G401.6 (cell line): ENCODE data around the gene POU2AF3.
"Not testable (repeated sequence)": the region's sequence is repeated elsewhere in the genome, so short reads cannot be mapped to it uniquely, and the experiment has no call there.

Experiments
- FAIRE-seq: peaks from 2 replicates; lab custom pipeline; 2012; peaks lifted over from hg19 to GRCh38; lab: Jason Lieb, UNC

The POU2AF3 gene

DNA sequence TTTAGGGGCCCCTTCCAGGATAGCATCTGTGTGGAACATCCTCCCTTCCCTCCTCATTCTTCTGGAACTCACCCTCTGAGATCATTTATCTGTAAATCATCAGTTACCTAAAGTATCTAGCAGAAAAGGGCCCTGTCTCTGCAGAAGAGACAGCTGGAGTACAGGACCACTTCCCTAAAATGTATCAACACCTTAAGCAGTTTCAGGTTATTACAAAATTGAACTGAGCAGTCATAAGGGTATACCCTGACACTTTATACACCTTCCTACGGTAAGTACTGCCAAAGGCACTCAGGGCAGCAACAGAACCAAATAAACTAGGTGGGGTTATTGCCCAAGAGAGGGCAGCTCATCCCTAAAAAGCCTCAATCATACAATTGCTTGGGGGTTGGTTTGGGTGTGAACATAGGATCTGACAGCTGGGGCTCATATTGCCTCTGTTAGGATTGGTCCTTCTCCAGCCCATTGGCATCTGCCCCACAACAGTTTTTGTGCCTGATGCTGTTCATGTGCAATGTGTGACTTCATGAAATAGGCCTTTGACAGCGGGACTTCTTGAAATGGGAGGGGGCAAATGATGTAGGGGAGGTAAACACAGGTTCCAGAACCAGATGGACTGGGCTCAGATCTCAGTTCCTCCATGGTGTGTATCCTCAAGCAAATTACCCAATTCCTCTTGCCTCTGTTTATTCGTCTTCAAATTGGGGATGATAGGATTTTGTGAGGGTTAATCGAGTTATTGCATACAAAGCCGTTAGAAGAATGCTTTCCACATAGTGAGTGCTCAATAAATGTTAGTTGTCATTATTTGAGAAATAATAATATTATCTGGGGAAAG, 2.9 kb downstream of the POU2AF3 start:
- FAIRE-seq: no peak

GRCh38 chr11:111301842-111302118, 3.4 kb downstream of the POU2AF3 start:
- FAIRE-seq: no peak

DNA sequence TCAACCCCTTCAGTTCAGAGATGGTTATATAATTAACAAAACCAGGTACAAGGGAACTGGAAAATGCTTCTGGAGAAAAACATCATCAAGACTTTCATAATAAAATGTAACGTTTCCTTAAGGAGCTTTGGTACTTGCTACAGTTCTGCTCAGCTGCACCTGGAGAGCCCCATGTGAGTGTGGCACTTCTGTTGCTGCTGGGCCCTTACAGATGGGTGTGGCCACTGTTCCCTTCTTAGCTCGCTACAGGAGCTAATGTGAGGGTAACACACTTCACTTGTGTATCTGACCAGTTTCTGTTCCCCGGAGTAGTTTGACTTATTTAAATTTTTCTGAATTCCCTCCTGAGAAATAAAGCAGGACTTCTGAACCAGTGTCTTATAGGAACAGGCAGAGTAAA, 4.0 kb downstream of the POU2AF3 start:
- no peak for FAIRE-seq

DNA sequence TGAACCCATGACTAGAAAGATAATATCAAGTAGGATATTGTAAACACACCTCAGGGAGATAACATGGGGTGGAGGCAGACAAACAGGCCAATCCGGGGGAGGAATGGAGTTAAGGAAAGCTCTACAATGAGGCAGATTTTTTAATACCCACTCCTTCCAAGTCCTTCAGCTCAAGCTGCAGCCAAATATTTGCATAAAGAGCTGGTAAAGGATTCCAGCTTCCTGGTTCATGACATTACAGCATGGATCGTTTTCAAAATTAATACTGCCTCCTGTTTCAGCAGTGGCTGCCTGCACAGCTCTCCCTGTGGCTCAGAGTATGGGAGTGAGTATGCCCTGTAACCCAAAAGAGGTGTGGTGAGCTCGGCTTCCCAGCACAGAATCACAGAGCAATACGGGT, 5.1 kb downstream of the POU2AF3 start:
- no peak for FAIRE-seq

- FAIRE-seq: no peak
These were observed 6.9 kb downstream of the POU2AF3 start for GRCh38 chr11:111305162-111305802.

DNA sequence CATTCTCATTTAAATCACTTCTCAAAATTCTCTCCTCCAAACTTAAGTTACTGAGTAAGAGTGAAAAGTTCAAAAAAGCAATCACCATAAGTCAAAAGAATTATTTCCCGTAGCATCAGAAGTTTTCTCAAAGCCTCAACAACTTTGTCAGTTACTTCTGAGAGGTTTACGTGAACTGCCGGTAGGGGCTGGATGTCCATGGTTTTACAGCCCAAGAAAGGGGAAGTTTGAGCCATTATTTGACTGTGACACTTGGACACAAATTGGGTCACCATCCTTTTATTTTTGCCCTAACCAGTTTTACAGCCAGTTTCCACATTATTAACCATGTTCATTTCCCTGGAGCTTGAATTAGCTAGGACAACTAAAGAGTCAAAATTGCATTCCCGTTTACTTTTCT, 7.5 kb downstream of the POU2AF3 start:
- no peak for FAIRE-seq

GRCh38 chr11:111306321-111306720, 8.0 kb downstream of the POU2AF3 start:
- no peak for FAIRE-seq

- no peak for FAIRE-seq
These were observed 9.2 kb downstream of the POU2AF3 start for GRCh38 chr11:111307472-111308108.

GRCh38 chr11:111308140-111308539, 9.8 kb downstream of the POU2AF3 start:
- FAIRE-seq: no peak

DNA sequence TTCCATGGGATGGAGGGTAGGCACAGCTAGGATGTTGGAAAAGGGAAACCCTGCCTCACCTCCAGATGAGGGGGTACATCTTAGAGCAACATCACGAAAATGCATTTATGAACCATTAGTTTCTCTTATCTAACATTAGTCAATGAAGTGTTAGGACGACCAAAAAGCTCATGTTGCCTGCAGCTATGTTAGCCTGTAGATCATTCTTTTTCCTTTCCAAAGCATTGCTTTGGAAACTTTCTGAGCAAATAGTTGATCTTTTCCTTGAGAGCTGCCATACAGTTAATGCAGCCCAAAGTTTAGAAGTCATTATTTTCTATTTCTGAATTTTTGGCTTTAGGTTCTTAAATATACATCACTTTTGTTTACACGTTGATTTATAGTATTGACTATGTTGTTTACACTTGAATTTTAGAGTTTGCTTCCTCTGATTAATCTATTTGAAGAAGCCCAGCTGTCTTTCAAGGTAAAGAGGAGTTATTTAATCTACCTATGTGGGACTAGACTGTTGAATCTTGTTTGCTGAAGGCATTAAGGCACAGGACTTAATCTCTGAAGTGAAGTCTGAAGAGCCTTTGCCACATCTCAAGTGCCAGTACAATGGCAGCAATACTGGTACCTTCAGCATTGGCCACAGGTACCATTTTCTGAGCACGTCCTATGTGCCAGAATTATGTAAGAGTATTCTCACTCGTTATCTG, 11.0 kb downstream of the POU2AF3 start:
- FAIRE-seq: no peak

- no peak for FAIRE-seq
These were observed 11.7 kb downstream of the POU2AF3 start for GRCh38 chr11:111310088-111310487.

- no peak for FAIRE-seq
These were observed 12.4 kb downstream of the POU2AF3 start for GRCh38 chr11:111310723-111311122.

- FAIRE-seq: no peak
These were observed 13.7 kb downstream of the POU2AF3 start for GRCh38 chr11:111312076-111312475.

DNA sequence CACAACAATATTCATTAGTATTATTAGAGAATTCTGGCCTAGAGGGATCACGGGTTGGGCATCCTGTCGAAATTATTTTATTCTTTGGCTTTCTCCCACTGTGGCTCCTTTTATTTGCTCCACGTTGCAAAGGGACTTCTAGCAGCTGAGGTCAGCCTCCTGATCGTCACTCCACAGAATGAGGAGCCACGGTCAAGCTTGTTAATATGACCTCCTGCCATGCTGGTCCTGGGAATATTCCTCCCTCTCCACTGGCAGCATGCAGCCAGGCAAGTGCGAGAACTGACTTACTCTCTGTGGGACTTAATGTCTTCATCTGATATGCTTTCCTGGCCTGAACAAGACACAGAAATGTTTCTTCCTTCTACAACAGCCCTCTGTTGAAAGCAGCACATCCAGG, 20.9 kb downstream of the POU2AF3 start:
- FAIRE-seq: no peak

- not testable (repeated sequence) for FAIRE-seq
These were observed 21.9 kb downstream of the POU2AF3 start for GRCh38 chr11:111320199-111320598.

- FAIRE-seq: no peak
These were observed 22.6 kb downstream of the POU2AF3 start for GRCh38 chr11:111320728-111321568.

DNA sequence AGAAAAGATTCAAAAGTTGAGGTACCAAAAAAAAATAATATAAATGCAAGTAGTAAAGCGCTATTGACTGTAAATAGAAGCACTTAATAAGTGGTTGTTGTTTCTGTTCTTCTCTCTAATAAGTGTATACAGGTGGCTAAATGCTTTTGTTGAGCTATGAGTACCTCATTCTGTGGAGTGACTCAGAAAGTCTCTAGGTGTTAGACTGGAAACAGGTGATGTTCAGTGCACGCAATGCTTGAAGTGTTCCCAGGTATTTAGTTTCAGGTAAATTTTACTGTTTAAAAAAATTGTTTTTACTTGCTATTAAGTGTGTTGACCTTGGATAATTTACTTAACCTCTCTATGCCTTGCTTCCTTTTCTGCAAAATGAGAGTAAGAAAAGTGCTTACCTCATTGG, 24.2 kb downstream of the POU2AF3 start:
- no peak for FAIRE-seq

GRCh38 chr11:111324277-111324720, 26.0 kb downstream of the POU2AF3 start:
- FAIRE-seq: no peak

DNA sequence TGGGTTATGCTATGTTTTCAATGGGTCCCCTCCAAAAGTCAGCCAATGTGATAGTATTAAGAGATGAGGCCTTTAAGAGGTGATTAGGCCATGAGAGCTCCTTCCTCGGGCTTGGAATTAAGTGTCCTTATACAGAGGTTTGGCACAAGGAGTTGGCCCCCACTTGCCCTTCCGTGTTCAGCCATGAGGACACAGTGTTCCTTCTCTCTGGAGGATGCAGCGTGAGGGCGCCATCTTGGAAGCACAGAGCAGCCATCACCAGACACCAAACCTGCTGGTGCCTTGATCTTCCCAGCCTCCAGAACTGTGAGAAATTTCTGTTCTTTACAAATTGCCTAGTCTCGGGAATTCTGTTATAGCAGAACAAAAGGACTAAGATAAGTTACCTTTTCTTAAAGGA, 26.9 kb downstream of the POU2AF3 start:
- no peak for FAIRE-seq

GRCh38 chr11:111326824-111327223, 28.5 kb downstream of the POU2AF3 start:
- FAIRE-seq: no peak

DNA sequence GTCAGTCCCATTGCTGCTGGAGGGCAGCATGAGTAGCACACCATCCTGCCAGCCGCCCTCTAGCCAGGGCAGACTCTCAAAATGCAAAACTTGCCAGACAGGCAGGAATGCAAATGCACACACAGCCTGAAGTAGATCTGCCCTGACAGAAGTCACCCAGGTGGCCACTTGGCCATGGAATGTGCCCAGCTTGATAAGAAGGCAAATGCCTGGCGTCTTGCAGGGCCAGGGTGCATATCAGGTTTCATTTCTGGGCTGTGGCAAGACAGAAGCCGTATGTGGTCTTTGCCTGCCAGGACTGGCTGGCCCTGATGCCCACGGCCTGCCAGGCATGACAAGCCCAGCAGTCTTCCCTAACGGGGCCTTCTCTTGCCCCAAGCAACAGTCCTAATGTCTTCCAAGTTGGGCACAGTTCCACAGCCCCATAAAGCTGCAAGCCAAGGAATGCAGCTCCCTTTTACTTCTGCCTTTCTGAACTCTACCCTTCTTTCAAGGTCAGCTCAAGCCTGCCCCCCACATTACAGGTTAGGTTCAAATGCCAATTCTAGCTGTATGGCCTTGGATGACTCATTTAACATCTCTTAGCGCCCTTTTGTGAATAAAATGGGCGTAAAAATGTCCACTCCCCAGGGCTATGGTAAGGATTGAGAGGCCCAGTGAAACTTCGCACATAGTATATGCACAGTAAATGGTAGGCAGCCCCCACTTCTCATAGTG, 29.7 kb downstream of the POU2AF3 start:
- no peak for FAIRE-seq
